HG02943 (cell line): ENCODE results near the gene ITPRID2.
"Not testable (repeated sequence)": the region's sequence is repeated elsewhere in the genome, so short reads cannot be mapped to it uniquely, and the experiment has no call there.

Experiments used
- ATAC-seq: cut with Tn5 transposase; IDR thresholded peaks from one replicate; pipeline ENCODE4 v1.9.1; 2021; ENCODE audit warnings: mild to moderate bottlenecking, low read depth, moderate library complexity; ENCODE audit not compliant: unreplicated experiment

ITPRID2 gene

GRCh38 chr2:181915102-181915501 lies 23.6 kb downstream of the ITPRID2 start:
- ATAC-seq = no peak

- no peak for ATAC-seq
These were observed 25.5 kb downstream of the ITPRID2 start for GRCh38 chr2:181916726-181917718.

GRCh38 chr2:181918188-181918587 lies 26.7 kb downstream of the ITPRID2 start:
- no peak for ATAC-seq

- ATAC-seq = no peak
These were observed 31.6 kb downstream of the ITPRID2 start for GRCh38 chr2:181923121-181923520.

- no peak for ATAC-seq
These were observed 32.8 kb downstream of the ITPRID2 start for GRCh38 chr2:181924336-181924735.

GRCh38 chr2:181934694-181935093 lies 43.2 kb downstream of the ITPRID2 start:
- no peak for ATAC-seq

GRCh38 chr2:181937473-181937872 lies 45.9 kb downstream of the ITPRID2 start:
- no peak for ATAC-seq

GRCh38 chr2:181943411-181944124 lies 52.0 kb downstream of the ITPRID2 start:
- ATAC-seq = no peak

- no peak for ATAC-seq
These were observed 52.8 kb downstream of the ITPRID2 start for GRCh38 chr2:181944164-181944913.

GRCh38 chr2:181944914-181945291 lies 53.4 kb downstream of the ITPRID2 start:
- ATAC-seq = no peak

GRCh38 chr2:181946444-181947127 lies 55.1 kb downstream of the ITPRID2 start:
- ATAC-seq = no peak

GRCh38 chr2:181947273-181947672 lies 55.7 kb downstream of the ITPRID2 start:
- no peak for ATAC-seq

GRCh38 chr2:181948227-181948626 lies 56.7 kb downstream of the ITPRID2 start:
- no peak for ATAC-seq

GRCh38 chr2:181949047-181949446 lies 57.5 kb downstream of the ITPRID2 start:
- no peak for ATAC-seq

GRCh38 chr2:181952404-181953226 lies 61.1 kb downstream of the ITPRID2 start:
- ATAC-seq = no peak

- ATAC-seq = no peak
These were observed 62.5 kb downstream of the ITPRID2 start for GRCh38 chr2:181953881-181954537.

- ATAC-seq = no peak
These were observed 63.0 kb downstream of the ITPRID2 start for GRCh38 chr2:181954538-181954883.

GRCh38 chr2:181955010-181955409 lies 63.5 kb downstream of the ITPRID2 start:
- ATAC-seq = no peak

GRCh38 chr2:181955866-181956265 lies 64.3 kb downstream of the ITPRID2 start:
- ATAC-seq = not testable (repeated sequence)
